H1 (cell line): Measurements from ENCODE around the gene ABCD1. TPM values are rescaled to one million over a fixed set of nuclear protein-coding genes. Genes with fewer than 3 reads are reported as not detected.

Experiments
- CTCF ChIA-PET: fragments of 300-600 bp; sonication (Branson Sonifier 250); formaldehyde crosslinking; loops from one replicate; lab custom pipeline; 2021; ENCODE audit not compliant: partially characterized antibody; lab: Charles Lee
- POLR2A ChIA-PET: fragments of 300-600 bp; sonication (Branson Sonifier 250); formaldehyde crosslinking; loops from one replicate; lab custom pipeline; 2021; ENCODE audit warnings: inconsistent platforms; ENCODE audit not compliant: partially characterized antibody; lab: Charles Lee
- DNase-seq, 2 experiments: peaks; one replicate each; pipeline versions ENCODE4 v3.0.0 to v3.0.0-alpha.2; 2010 to 2022; ENCODE audit warnings: low spot score in 2 of 2, low read depth in 1 of 2, mixed read lengths in 1 of 2
- FAIRE-seq: peaks from 2 replicates; lab custom pipeline; 2011; peaks lifted over from hg19 to GRCh38; lab: Jason Lieb, UNC
- H2AFZ ChIP-seq: 2 replicates; pipeline ENCODE4 v1.8.1; 2012; ENCODE audit warnings: low read length, inconsistent platforms
- H2AK5ac ChIP-seq: 2 replicates; pipeline ENCODE4 v1.6.1; 2013; ENCODE audit warnings: low read depth, low read length
- H2BK120ac ChIP-seq: replicated peaks from 2 replicates; pipeline ENCODE3; 2013; ENCODE audit warnings: low read depth, low read length, inconsistent platforms
- H2BK12ac ChIP-seq: 2 replicates; pipeline ENCODE4 v1.6.1; 2013; ENCODE audit warnings: low read depth, low read length
- H2BK15ac ChIP-seq: 2 replicates; pipeline ENCODE4 v1.6.1; 2013; ENCODE audit warnings: low read length
- H2BK20ac ChIP-seq: 2 replicates; pipeline ENCODE4 v1.6.1; 2013; ENCODE audit warnings: low read length
- H2BK5ac ChIP-seq: 2 replicates; pipeline ENCODE4 v1.6.1; 2013; ENCODE audit warnings: low read depth, low read length
- H3K14ac ChIP-seq: 2 replicates; pipeline ENCODE4 v1.6.1; 2013; ENCODE audit warnings: inconsistent platforms; ENCODE audit not compliant: insufficient read length
- H3K18ac ChIP-seq: 2 replicates; pipeline ENCODE4 v1.6.1; 2013; ENCODE audit warnings: low read length; ENCODE audit errors: extremely low read depth
- H3K23ac ChIP-seq: 2 replicates; pipeline ENCODE4 v1.6.1; 2013; ENCODE audit warnings: inconsistent platforms; ENCODE audit not compliant: insufficient read length
- H3K23me2 ChIP-seq: 2 replicates; pipeline ENCODE4 v1.6.1; 2013; ENCODE audit warnings: low read depth, low read length
- H3K27ac ChIP-seq: 2 replicates; pipeline ENCODE4 v1.6.1; 2011; ENCODE audit warnings: low read depth, low read length, inconsistent platforms
- H3K27me3 ChIP-seq, 4 experiments: replicated peaks in 1 of 4; 1 replicate in 1 of 4; 2 replicates in 3 of 4; pipeline versions ENCODE4 v1.6.1 to v1.8.1; 2011 to 2013; ENCODE audit warnings: low read length in 3 of 4, mild to moderate bottlenecking in 3 of 4, inconsistent platforms in 2 of 4, mixed read lengths in 2 of 4, moderate library complexity in 1 of 4; ENCODE audit not compliant: control insufficient read depth in 3 of 4, insufficient read depth in 3 of 4; ENCODE audit errors: extremely low read depth in 1 of 4
- H3K36me3 ChIP-seq, 4 experiments: 2 replicates each; pipeline versions ENCODE4 v1.6.1 to v1.8.1; 2011 to 2013; ENCODE audit warnings: mild to moderate bottlenecking in 4 of 4, low read length in 3 of 4, moderate library complexity in 2 of 4, control low read depth in 1 of 4, inconsistent platforms in 1 of 4; ENCODE audit not compliant: insufficient read depth in 4 of 4, control insufficient read depth in 2 of 4
- H3K4ac ChIP-seq: replicated peaks from 2 replicates; pipeline ENCODE3; 2013; ENCODE audit warnings: low read length, low read depth, mixed read lengths, inconsistent platforms; ENCODE audit not compliant: insufficient read length
- H3K4me1 ChIP-seq, 4 experiments: replicated peaks in 1 of 4; 1 replicate in 1 of 4; 2 replicates in 3 of 4; pipeline versions ENCODE4 v1.6.1 to v1.8.1; 2011 to 2013; ENCODE audit warnings: low read length in 3 of 4, inconsistent platforms in 2 of 4, mixed read lengths in 1 of 4; ENCODE audit not compliant: insufficient read depth in 4 of 4, control insufficient read depth in 3 of 4
- H3K4me2 ChIP-seq, 2 experiments: 2 replicates each; pipeline versions ENCODE4 v1.6.1 to v1.8.1; 2011 to 2013; ENCODE audit warnings: low read depth in 2 of 2, low read length in 2 of 2, control low read depth in 1 of 2, inconsistent platforms in 1 of 2, mild to moderate bottlenecking in 1 of 2; ENCODE audit not compliant: insufficient read depth in 1 of 2
- H3K4me3 ChIP-seq, 4 experiments: fragments of 200-600, 300-600 bp in 1 of 4; sonication (generic), shearing (Covaris generic), sonication (Bioruptor Twin) in 1 of 4; 2 replicates each; pipeline versions ENCODE4 v1.5.1 to v1.8.1; 2011 to 2016; ENCODE audit warnings: low read length in 4 of 4, low read depth in 3 of 4, control low read depth in 2 of 4, inconsistent platforms in 2 of 4, mild to moderate bottlenecking in 2 of 4, mixed read lengths in 1 of 4, moderate library complexity in 1 of 4; ENCODE audit not compliant: insufficient read depth in 2 of 4; ENCODE audit errors: extremely low read depth in 1 of 4
- H3K56ac ChIP-seq: replicated peaks from 2 replicates; pipeline ENCODE3; 2013; ENCODE audit warnings: low read depth, mild to moderate bottlenecking, mixed read lengths, low read length, inconsistent platforms; ENCODE audit not compliant: insufficient read length
- H3K79me1 ChIP-seq: 2 replicates; pipeline ENCODE4 v1.6.1; 2013; ENCODE audit warnings: low read depth, low read length, control low read depth
- H3K79me2 ChIP-seq, 2 experiments: 2 replicates each; pipeline versions ENCODE4 v1.6.1 to v1.8.1; 2012 to 2013; ENCODE audit warnings: low read length in 2 of 2, mild to moderate bottlenecking in 2 of 2, inconsistent platforms in 1 of 2; ENCODE audit not compliant: insufficient read depth in 2 of 2, control insufficient read depth in 1 of 2
- H3K9ac ChIP-seq, 4 experiments: replicated peaks in 1 of 4; 1 replicate in 1 of 4; 2 replicates in 3 of 4; pipeline versions ENCODE4 v1.6.1 to v1.8.1; 2011 to 2013; ENCODE audit warnings: low read depth in 3 of 4, low read length in 3 of 4, control low read depth in 2 of 4, mild to moderate bottlenecking in 2 of 4, moderate library complexity in 2 of 4, inconsistent platforms in 1 of 4; ENCODE audit errors: extremely low read depth in 1 of 4
- H3K9me3 ChIP-seq, 2 experiments: 2 replicates each; pipeline versions ENCODE4 v1.6.1 to v1.8.1; 2012 to 2013; ENCODE audit warnings: mild to moderate bottlenecking in 2 of 2, moderate library complexity in 2 of 2, control low read depth in 1 of 2, inconsistent platforms in 1 of 2, low read depth in 1 of 2, low read length in 1 of 2, mixed read lengths in 1 of 2; ENCODE audit not compliant: insufficient read depth in 2 of 2
- H4K20me1 ChIP-seq, 2 experiments: replicated peaks in 1 of 2; 2 replicates each; pipeline versions ENCODE3 to v1.8.1; 2011 to 2013; ENCODE audit warnings: inconsistent platforms in 2 of 2, low read length in 2 of 2, mild to moderate bottlenecking in 1 of 2; ENCODE audit not compliant: insufficient read depth in 2 of 2, control insufficient read depth in 1 of 2
- H4K5ac ChIP-seq: 2 replicates; pipeline ENCODE4 v1.6.1; 2013; ENCODE audit warnings: low read length, low read depth, mixed read lengths, inconsistent platforms; ENCODE audit not compliant: insufficient read length
- H4K8ac ChIP-seq: 2 replicates; pipeline ENCODE4 v1.8.0; 2013; ENCODE audit warnings: mild to moderate bottlenecking, moderate library complexity, low read length, inconsistent platforms; ENCODE audit not compliant: insufficient read depth; ENCODE audit errors: extremely low read depth
- H4K91ac ChIP-seq: replicated peaks from 2 replicates; pipeline ENCODE3; 2013; ENCODE audit warnings: low read length, mixed read lengths, inconsistent platforms; ENCODE audit not compliant: insufficient read length
- ATF2 ChIP-seq: IDR thresholded peaks from 2 replicates; pipeline ENCODE4 v1.6.1; 2012; ENCODE audit warnings: low read length, inconsistent platforms
- CBX8 ChIP-seq: fragments of 300-800, 300-1000 bp; sonication (generic); IDR thresholded peaks from 2 replicates; pipeline ENCODE4 v1.7.1; 2016; ENCODE audit warnings: low read depth, low read length, borderline replicate concordance
- EGR1 ChIP-seq: IDR thresholded peaks from 2 replicates; pipeline ENCODE4 v1.6.1; 2011; ENCODE audit warnings: low read depth, low read length, borderline replicate concordance
- EZH2 ChIP-seq: fragments of 200-600 bp; sonication (generic); IDR thresholded peaks from 2 replicates; pipeline ENCODE4 v1.7.1; 2012; ENCODE audit warnings: low read depth, mild to moderate bottlenecking, moderate library complexity, low read length, inconsistent platforms; ENCODE audit not compliant: severe bottlenecking
- HDAC6 ChIP-seq: IDR thresholded peaks from one replicate; pipeline ENCODE4 v1.7.1; 2012; ENCODE audit warnings: low read depth, mild to moderate bottlenecking, inconsistent platforms, low read length, moderate library complexity
- KDM1A ChIP-seq: fragments of 200-600, 300-600 bp; sonication (generic); IDR thresholded peaks from 2 replicates; pipeline ENCODE4 v1.7.1; 2016; ENCODE audit warnings: mild to moderate bottlenecking, low read length, borderline replicate concordance
- KDM4A ChIP-seq: IDR thresholded peaks from one replicate; pipeline ENCODE4 v1.7.1; 2012; ENCODE audit warnings: low read depth, mild to moderate bottlenecking, moderate library complexity, low read length, inconsistent platforms; ENCODE audit not compliant: severe bottlenecking
- PHF8 ChIP-seq: fragments of 200-600 bp; sonication (generic); conservative IDR thresholded peaks from 2 replicates; pipeline ENCODE4 v1.7.1; 2012; ENCODE audit warnings: low read depth, mild to moderate bottlenecking, inconsistent platforms, low read length, moderate library complexity
- SIRT6 ChIP-seq: IDR thresholded peaks from one replicate; pipeline ENCODE4 v1.7.1; 2012; ENCODE audit warnings: low read length, inconsistent platforms
- SIX5 ChIP-seq: IDR thresholded peaks from 2 replicates; pipeline ENCODE4 v1.6.1; 2011; ENCODE audit warnings: mild to moderate bottlenecking, low read depth, low read length
- ZNF274 ChIP-seq: IDR thresholded peaks from 2 replicates; pipeline ENCODE4 v1.7.0; 2012; ENCODE audit warnings: low read length, borderline replicate concordance; ENCODE audit errors: extremely low read depth
- WGBS, 2 experiments: shearing (Covaris generic) in 1 of 2; methylation state at CpG; one replicate each; pipeline versions ENCODE4 v1.1.6 to v1.1.7; 2013 to 2015; ENCODE audit warnings: low lambda C conversion rate in 2 of 2, mixed read lengths in 2 of 2, inconsistent platforms in 1 of 2, low coverage in 1 of 2, missing lambda C conversion rate in 1 of 2; ENCODE audit not compliant: insufficient replicate concordance in 2 of 2, insufficient coverage in 1 of 2, insufficient read length in 1 of 2; ENCODE audit errors: extremely low coverage in 1 of 2, missing lambda C conversion rate in 1 of 2; 5-methylcytosine and 5-hydroxymethylcytosine counted together
- polyA plus RNA-seq, 7 experiments: library from polyadenylated mRNA; depleted of rRNA in 3 of 7; stranded (reverse) in 5 of 7; unstranded in 2 of 7; fragments of >200 nt in 5 of 7; fragments of 200-250 nt in 2 of 7; gene quantifications; 1 replicate in 5 of 7; 2 replicates in 1 of 7; 4 replicates in 1 of 7; pipeline versions ENCODE4 v1.2.1 to v1.2.3, GENCODE V29; 2011 to 2013; ENCODE audit warnings: missing spikeins in 2 of 7, mixed read lengths in 2 of 7
- total RNA-seq: library from RNA; stranded (reverse); fragmentation: NEBNext Ultra II Directional; extraction: Animal tissue kit (Norgen Biotek cat#: 25700); gene quantifications from 2 replicates; pipeline ENCODE4 v1.2.1, GENCODE V29; 2021

The ABCD1 gene
- total and polyA plus RNA-seq, 2 of the 8 experiments (the other 6 are each of a cell fraction or from before 2014, with no cell fraction given): 3.1 to 6.6 TPM

- no peak overlapping the region for H2AK5ac ChIP-seq
- no peaks in the 10 kb centered on the region for H3K79me2 ChIP-seq
- H3K27ac ChIP-seq: no peak overlapping the region
- H3K4ac ChIP-seq: no peak overlapping the region
- no peak overlapping the region for H2BK120ac ChIP-seq
- H4K91ac ChIP-seq: no peak overlapping the region
- H3K4me3 ChIP-seq: no peak overlapping the region
- H3K23ac ChIP-seq: no peak overlapping the region
- DNase-seq (no peak), FAIRE-seq (no peak)
- no peaks in the 10 kb centered on the region for H3K4me1 ChIP-seq
- H4K20me1 ChIP-seq: no peaks in the 10 kb centered on the region
- no peak overlapping the region for H3K56ac ChIP-seq
- TF ChIP-seq CBX8 (no peak), KDM4A (no peak), PHF8 (no peak), ZNF274 (no peak), SIX5 (no peak), EGR1 (no peak), HDAC6 (no peak), ATF2 (no peak), KDM1A (no peak), SIRT6 (no peak), EZH2 (no peak)
- no peak overlapping the region for H2AFZ ChIP-seq
- no peak overlapping the region for H3K9ac ChIP-seq
- no peak overlapping the region for H2BK20ac ChIP-seq
- no peak overlapping the region for H3K14ac ChIP-seq
- 80% methylated on average over 5 of the region's 15 CpGs; no CpG with 5 or more reads in 1 of the 2 experiments for WGBS, 2 experiments
- H3K36me3 ChIP-seq: peaks cover 0 to 29% (median 6%) of the 10 kb centered on the region in 4 experiments; a peak in 6 of 8 replicates
- no peak overlapping the region for H2BK5ac ChIP-seq
- H3K9me3 ChIP-seq: no peaks in the 10 kb centered on the region
- H3K4me2 ChIP-seq: no peak overlapping the region
- H4K8ac ChIP-seq: no peak overlapping the region
- no peak overlapping the region for H2BK15ac ChIP-seq
- ChIA-PET CTCF (interaction anchor here (1.0 to 2.5 kb wide), 2 partner anchors 8 to 13 kb away, joined by 3 to 10 read pairs; partner anchors contain the start of gene SLC6A8), POLR2A (interaction anchor here (0.9 to 1.9 kb wide), 2 partner anchors 8 to 14 kb away, joined by 4 to 11 read pairs; no protein-coding TSS in a partner anchor)
- H3K18ac ChIP-seq: no peak overlapping the region
- H4K5ac ChIP-seq: no peak overlapping the region
- no peak overlapping the region for H2BK12ac ChIP-seq
- H3K27me3 ChIP-seq: no peaks in the 10 kb centered on the region
- H3K79me1 ChIP-seq: no peaks in the 10 kb centered on the region
- H3K23me2 ChIP-seq: no peaks in the 10 kb centered on the region
Observed at GRCh38 chrX:153700376-153700945, 24.2 kb upstream of the ABCD1 start.
